ENCODE results near the gene REEP5.
"Not testable (repeated sequence)": the region's sequence is repeated elsewhere in the genome, so short reads cannot be mapped to it uniquely, and the experiment has no call there.

Gene REEP5

GRCh38 chr5:112880219-112880964 is 41.6 kb downstream of the REEP5 start:
- DNase-seq: no peak

GRCh38 chr5:112878760-112879159 is 43.3 kb downstream of the REEP5 start:
- peak; percentile 23 for DNase-seq

GRCh38 chr5:112878101-112878500 is 43.9 kb downstream of the REEP5 start:
- DNase-seq: no peak

GRCh38 chr5:112876362-112876761 is 45.7 kb downstream of the REEP5 start:
- DNase-seq: no peak

GRCh38 chr5:112870966-112871365 is 51.1 kb downstream of the REEP5 start:
- DNase-seq: no peak

GRCh38 chr5:112869948-112870347 is 52.1 kb downstream of the REEP5 start:
- no peak for DNase-seq

GRCh38 chr5:112867411-112867810 is 54.6 kb downstream of the REEP5 start:
- no peak for DNase-seq

GRCh38 chr5:112866739-112867138 is 55.3 kb downstream of the REEP5 start:
- DNase-seq: no peak

- DNase-seq: no peak
Measured at GRCh38 chr5:112865128-112865527, 56.9 kb downstream of the REEP5 start.

GRCh38 chr5:112863549-112863948 is 58.5 kb downstream of the REEP5 start:
- DNase-seq: no peak

GRCh38 chr5:112862085-112862484 is 59.9 kb downstream of the REEP5 start:
- no peak for DNase-seq

GRCh38 chr5:112861638-112861985 is 60.4 kb downstream of the REEP5 start:
- no peak for DNase-seq

- peak; percentile 88 for DNase-seq
Measured at GRCh38 chr5:112860929-112861637, 60.9 kb downstream of the REEP5 start, which contains the start of gene SRP19. Gene SRP19, plus strand, starts transcription at chr5:112861287. Its CDS starts 90 bp downstream, at chr5:112861377.

GRCh38 chr5:112860571-112860928 is 61.5 kb downstream of the REEP5 start:
- DNase-seq: not testable (repeated sequence)

- no peak for DNase-seq
Measured at GRCh38 chr5:112857866-112858265, 64.2 kb downstream of the REEP5 start.

GRCh38 chr5:112854651-112855050 is 67.4 kb downstream of the REEP5 start:
- no peak for DNase-seq

- DNase-seq: no peak
Measured at GRCh38 chr5:112849912-112850311, 72.1 kb downstream of the REEP5 start.

GRCh38 chr5:112848116-112848811 is 73.8 kb downstream of the REEP5 start:
- no peak for DNase-seq

- no peak for DNase-seq
Measured at GRCh38 chr5:112847306-112847705, 74.7 kb downstream of the REEP5 start.

GRCh38 chr5:112846556-112846955 is 75.5 kb downstream of the REEP5 start:
- no peak for DNase-seq

GRCh38 chr5:112844489-112844888 is 77.5 kb downstream of the REEP5 start:
- DNase-seq: no peak

GRCh38 chr5:112833971-112834370 is 88.1 kb downstream of the REEP5 start:
- no peak for DNase-seq

- DNase-seq: no peak
Measured at GRCh38 chr5:112830378-112830777, 91.6 kb downstream of the REEP5 start.

All from stimulated activated CD4-positive, alpha-beta T cell treated with anti-CD3 and anti-CD28 coated beads, Interleukin-4, amount 100 ng/mL, for 1 hour (primary cell).